HepG2 (cell line): Measurements from ENCODE around the gene IPO5. TPM values are rescaled to one million over a fixed set of nuclear protein-coding genes. Genes with fewer than 3 reads are reported as not detected.
A peak's percentile ranks its signal among the peaks of the same experiment; 100 is the strongest.

ENCODE experiments used
- ATAC-seq: fragments of 200-7000 bp; cut with Tn5 transposase; 3 replicates; pipeline ENCODE4 v1.9.1; 2020; ENCODE audit warnings: mild to moderate bottlenecking, moderate library complexity
- BruUV-seq: library from RNA; stranded (reverse); fragments of 400-500 nt; replicated peaks from 2 replicates; lab custom pipeline; 2021; lab: Mats Ljungman, UMichigan
- CTCF ChIA-PET: fragments of 300-600 bp; formaldehyde crosslinking; extraction: SDS; loops from one replicate; lab custom pipeline; 2021; ENCODE audit warnings: low total read pairs, inconsistent platforms, low intra/inter-chr PET ratio; lab: Yijun Ruan, JAX
- POLR2A ChIA-PET: fragments of 350-600 bp; sonication (Branson Sonifier 250); formaldehyde crosslinking; loops from one replicate; lab custom pipeline; 2020; ENCODE audit warnings: antibody characterized with exemption, inconsistent platforms; lab: Yijun Ruan, JAX
- DNase-seq: peaks from one replicate; pipeline ENCODE4 v3.0.0-alpha.2; 2015; ENCODE audit warnings: low spot score
- FAIRE-seq: peaks from 3 replicates; lab custom pipeline; 2011; peaks lifted over from hg19 to GRCh38; lab: Jason Lieb, UNC
- H2AFZ ChIP-seq: one replicate; pipeline ENCODE4 v1.6.1; 2011; ENCODE audit warnings: low read length, inconsistent platforms
- H3K27ac ChIP-seq: fragments of 300-600 bp; 3 replicates; pipeline ENCODE4 v1.8.0; 2011; ENCODE audit warnings: mixed run types, mild to moderate bottlenecking, mixed read lengths, low read length, inconsistent platforms; ENCODE audit not compliant: insufficient read depth; ENCODE audit errors: extremely low read length
- H3K27me3 ChIP-seq, 2 experiments: fragments of 200-600 bp in 1 of 2; 2 replicates in 1 of 2; 3 replicates in 1 of 2; pipeline versions ENCODE4 v1.6.0 to v1.8.0; 2011; ENCODE audit warnings: low read length in 2 of 2, mild to moderate bottlenecking in 2 of 2, moderate library complexity in 2 of 2, inconsistent platforms in 1 of 2; ENCODE audit not compliant: insufficient read depth in 2 of 2, control insufficient read depth in 1 of 2
- H3K36me3 ChIP-seq, 2 experiments: fragments of 200-600 bp in 1 of 2; replicated peaks in 1 of 2; 2 replicates in 1 of 2; 3 replicates in 1 of 2; pipeline versions ENCODE4 v1.5.1 to v1.8.0; 2011; ENCODE audit warnings: low read length in 2 of 2, inconsistent platforms in 1 of 2; ENCODE audit not compliant: insufficient read depth in 2 of 2, control insufficient read depth in 1 of 2
- H3K4me1 ChIP-seq: 2 replicates; pipeline ENCODE4 v1.5.1; 2012; ENCODE audit warnings: low read length, inconsistent platforms; ENCODE audit not compliant: insufficient read depth
- H3K4me2 ChIP-seq: 2 replicates; pipeline ENCODE4 v1.6.0; 2011; ENCODE audit warnings: low read depth, low read length, inconsistent platforms
- H3K4me3 ChIP-seq, 3 experiments: fragments of 200-600 bp in 1 of 3; sonication (generic), shearing (Covaris generic) in 1 of 3; replicated peaks in 1 of 3; 2 replicates each; pipeline ENCODE4 v1.5.1; 2011 to 2016; ENCODE audit warnings: low read length in 3 of 3, inconsistent platforms in 2 of 3, low read depth in 2 of 3, mild to moderate bottlenecking in 2 of 3, control low read depth in 1 of 3, mixed read lengths in 1 of 3; ENCODE audit not compliant: insufficient read depth in 1 of 3
- H3K79me2 ChIP-seq: one replicate; pipeline ENCODE4 v1.6.1; 2011; ENCODE audit warnings: low read length, inconsistent platforms; ENCODE audit not compliant: insufficient read depth
- H3K9ac ChIP-seq: 2 replicates; pipeline ENCODE4 v1.6.0; 2011; ENCODE audit warnings: mild to moderate bottlenecking, low read depth, low read length, inconsistent platforms; ENCODE audit not compliant: insufficient read depth
- H3K9me3 ChIP-seq: 2 replicates; pipeline ENCODE4 v1.5.1; 2012; ENCODE audit warnings: mild to moderate bottlenecking, low read length
- H4K20me1 ChIP-seq: 2 replicates; pipeline ENCODE4 v1.6.0; 2011; ENCODE audit warnings: inconsistent platforms, mild to moderate bottlenecking, low read length, moderate library complexity; ENCODE audit not compliant: insufficient read depth
- ARID3A ChIP-seq: IDR thresholded peaks from 2 replicates; pipeline ENCODE4 v1.6.1; 2012; ENCODE audit warnings: low read depth, low read length, improper control_type of control experiment
- ARNT2 ChIP-seq: sonication (generic); formaldehyde crosslinking; IDR thresholded peaks from 2 replicates; pipeline ENCODE4 v1.8.0; 2022; ENCODE audit warnings: mild to moderate bottlenecking, low read depth, missing genetic modification reagents, moderate library complexity
- KDM1A ChIP-seq: IDR thresholded peaks from 2 replicates; pipeline ENCODE4 v1.6.1; 2016; ENCODE audit warnings: missing compliant biosample characterization
- PITX1 ChIP-seq: sonication (generic); formaldehyde crosslinking; IDR thresholded peaks from 2 replicates; pipeline ENCODE4 v1.5.1; 2020; ENCODE audit warnings: mild to moderate bottlenecking, missing genetic modification reagents
- SMYD3 ChIP-seq: sonication (generic); formaldehyde crosslinking; IDR thresholded peaks from 2 replicates; pipeline ENCODE4 v1.8.1; 2023; ENCODE audit warnings: mild to moderate bottlenecking, missing genetic modification reagents
- TMF1 ChIP-seq: sonication (generic); formaldehyde crosslinking; IDR thresholded peaks from 2 replicates; pipeline ENCODE4 v1.8.1; 2022; ENCODE audit warnings: low read depth, missing genetic modification reagents
- ZBTB34 ChIP-seq: sonication (generic); formaldehyde crosslinking; IDR thresholded peaks from 2 replicates; pipeline ENCODE4 v1.8.0; 2022; ENCODE audit warnings: mild to moderate bottlenecking, missing genetic modification reagents
- ZFP36L1 ChIP-seq: sonication (generic); formaldehyde crosslinking; IDR thresholded peaks from 2 replicates; pipeline ENCODE4 v1.8.0; 2022; ENCODE audit warnings: mild to moderate bottlenecking, missing genetic modification reagents, moderate library complexity
- ZFP36L2 ChIP-seq: sonication (generic); formaldehyde crosslinking; IDR thresholded peaks from 2 replicates; pipeline ENCODE4 v1.4.0; 2020; ENCODE audit warnings: missing genetic modification reagents
- ZMYM2 ChIP-seq: sonication (generic); formaldehyde crosslinking; IDR thresholded peaks from 2 replicates; pipeline ENCODE4 v1.8.0; 2022; ENCODE audit warnings: mild to moderate bottlenecking, missing genetic modification reagents
- ZNF230 ChIP-seq: sonication (generic); formaldehyde crosslinking; IDR thresholded peaks from 2 replicates; pipeline ENCODE4 v1.4.0; 2020; ENCODE audit warnings: mild to moderate bottlenecking, missing genetic modification reagents
- ZNF292 ChIP-seq: sonication (generic); formaldehyde crosslinking; IDR thresholded peaks from 2 replicates; pipeline ENCODE4 v1.8.1; 2022; ENCODE audit warnings: mild to moderate bottlenecking, low read depth, missing genetic modification reagents, borderline replicate concordance
- ZNF878 ChIP-seq: sonication (generic); formaldehyde crosslinking; IDR thresholded peaks from 2 replicates; pipeline ENCODE4 v1.8.1; 2023; ENCODE audit warnings: mild to moderate bottlenecking, missing genetic modification reagents, moderate library complexity
- WGBS: methylation state at CpG from one replicate; pipeline ENCODE4 v1.1.6; 2017; ENCODE audit warnings: low lambda C conversion rate; 5-methylcytosine and 5-hydroxymethylcytosine counted together
- in situ Hi-C: cut with HindIII; loops from 2 replicates; pipeline ENCODE4 v1.10.0; 2017; ENCODE audit warnings: low pct_unique_long_range_greater_than_20kb; ENCODE audit not compliant: extremely low pct_ligation_motif_present
- intact Hi-C: fragments of 100-400 bp; cut with micrococcal nuclease; formaldehyde crosslinking; loops from one replicate; pipeline ENCODE4 v1.10.0; 2022; ENCODE audit not compliant: unreplicated experiment
- polyA plus RNA-seq, 8 experiments: library from polyadenylated mRNA; depleted of rRNA in 3 of 8; stranded (reverse) in 7 of 8; unstranded in 1 of 8; fragments of >200 nt; fragmentation: Illumina TruSeq in 4 of 8; extraction: Trizol in 4 of 8; gene quantifications; 2 replicates each; pipeline versions ENCODE4 v1.2.1 to v1.2.3, GENCODE V29; 2011 to 2016; ENCODE audit warnings: low read depth in 4 of 8, missing spikeins in 1 of 8, mixed read lengths in 1 of 8; ENCODE audit not compliant: insufficient read depth in 1 of 8
- total RNA-seq, 5 experiments: library from RNA; depleted of rRNA; stranded (reverse); fragments of >200 nt; fragmentation: Illumina TruSeq; extraction: Trizol; gene quantifications; 2 replicates each; pipeline ENCODE4 v1.2.3, GENCODE V29; 2016; ENCODE audit warnings: low read depth in 1 of 5
- TF ChIP-seq, protein P1 (sequence below): IDR thresholded peaks from 2 replicates; pipeline ENCODE4 v1.6.1; 2016; ENCODE audit warnings: mild to moderate bottlenecking, missing biosample characterization, missing genetic modification reagents
- TF ChIP-seq, protein P2 (sequence below): sonication (generic); formaldehyde crosslinking; IDR thresholded peaks from 2 replicates; pipeline ENCODE4 v1.4.0; 2020; ENCODE audit warnings: missing genetic modification reagents
- TF ChIP-seq, protein P3 (sequence below): sonication (generic); formaldehyde crosslinking; IDR thresholded peaks from 2 replicates; pipeline ENCODE4 v1.4.0; 2020; ENCODE audit warnings: mild to moderate bottlenecking, missing genetic modification reagents

Gene IPO5
- total and polyA plus RNA-seq, 2 of the 13 experiments (the other 11 are each of a cell fraction or from before 2014, with no cell fraction given): 155 to 242 TPM

DNA sequence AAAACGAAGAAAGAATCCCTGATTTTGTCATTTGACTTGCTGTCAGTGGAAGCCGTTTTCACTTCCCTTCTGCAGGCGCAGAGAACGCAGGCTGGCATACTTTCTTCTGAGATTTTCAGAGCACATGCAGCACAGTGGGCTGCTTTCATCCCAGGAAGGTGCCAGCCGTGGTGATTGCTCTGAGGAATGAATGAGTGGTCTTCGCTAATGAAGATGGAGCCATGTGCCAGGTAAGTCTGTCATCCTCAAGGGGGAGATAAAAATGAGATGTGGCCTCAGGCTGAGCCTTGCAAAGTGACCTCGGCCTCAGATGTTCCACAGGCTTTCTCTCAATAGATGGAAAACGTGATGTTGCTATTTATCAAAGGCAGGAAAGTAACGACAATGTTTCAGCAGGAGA is 94.8 kb downstream of the IPO5 start (continued):
- TF ChIP-seq ZNF292 (CRISPR knock-in tag) (peak; percentile 20; the same call in 1 of the 2 replicates), ZBTB34 (CRISPR knock-in tag) (0 out of 2 replicates have a peak, but pooled peaks have one; percentile 7)
- TF ChIP-seq, protein P1, sequence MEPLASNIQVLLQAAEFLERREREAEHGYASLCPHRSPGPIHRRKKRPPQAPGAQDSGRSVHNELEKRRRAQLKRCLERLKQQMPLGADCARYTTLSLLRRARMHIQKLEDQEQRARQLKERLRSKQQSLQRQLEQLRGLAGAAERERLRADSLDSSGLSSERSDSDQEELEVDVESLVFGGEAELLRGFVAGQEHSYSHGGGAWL: no peak

GRCh38 chr13:98050041-98050466 is 96.6 kb downstream of the IPO5 start:
- ChIA-PET POLR2A (no interaction called here), CTCF (no interaction called here)
- no peaks in the 10 kb centered on the region for H3K79me2 ChIP-seq
- DNase-seq (peak; percentile 78), ATAC-seq (peak; percentile 65), FAIRE-seq (peak; percentile 85)
- H3K4me3 ChIP-seq: no peak overlapping the region
- H3K27me3 ChIP-seq: no peaks in the 10 kb centered on the region
- H3K36me3 ChIP-seq: no peaks in the 10 kb centered on the region
- no TSS peak for BruUV-seq
- no peak overlapping the region for H3K9ac ChIP-seq
- peaks cover 40% of the 10 kb centered on the region for H3K4me1 ChIP-seq
- 31% methylated on average over 6 of the region's 6 CpGs for WGBS
- H2AFZ ChIP-seq: no peak overlapping the region
- no peak overlapping the region for H3K27ac ChIP-seq
- no peaks in the 10 kb centered on the region for H3K9me3 ChIP-seq
- H4K20me1 ChIP-seq: no peaks in the 10 kb centered on the region
- in situ Hi-C loops: no loop called here
- intact Hi-C loops: no loop called here
- H3K4me2 ChIP-seq: peak overlapping the region; percentile 59
- TF ChIP-seq, protein P2, sequence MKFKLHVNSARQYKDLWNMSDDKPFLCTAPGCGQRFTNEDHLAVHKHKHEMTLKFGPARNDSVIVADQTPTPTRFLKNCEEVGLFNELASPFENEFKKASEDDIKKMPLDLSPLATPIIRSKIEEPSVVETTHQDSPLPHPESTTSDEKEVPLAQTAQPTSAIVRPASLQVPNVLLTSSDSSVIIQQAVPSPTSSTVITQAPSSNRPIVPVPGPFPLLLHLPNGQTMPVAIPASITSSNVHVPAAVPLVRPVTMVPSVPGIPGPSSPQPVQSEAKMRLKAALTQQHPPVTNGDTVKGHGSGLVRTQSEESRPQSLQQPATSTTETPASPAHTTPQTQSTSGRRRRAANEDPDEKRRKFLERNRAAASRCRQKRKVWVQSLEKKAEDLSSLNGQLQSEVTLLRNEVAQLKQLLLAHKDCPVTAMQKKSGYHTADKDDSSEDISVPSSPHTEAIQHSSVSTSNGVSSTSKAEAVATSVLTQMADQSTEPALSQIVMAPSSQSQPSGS (CRISPR knock-in tag): peak; percentile 29; the same call in 1 of the 2 replicates
- no peak for TF ChIP-seq ZNF230 (CRISPR knock-in tag)
- TF ChIP-seq ZMYM2 (CRISPR knock-in tag): peak; percentile 61; the same call in 1 of the 2 replicates
- no peak for TF ChIP-seq ZFP36L2 (CRISPR knock-in tag)
- no peak for TF ChIP-seq ARNT2
- no peak for TF ChIP-seq KDM1A
- TF ChIP-seq ZNF878 (CRISPR knock-in tag): no peak
- TF ChIP-seq, protein P3, sequence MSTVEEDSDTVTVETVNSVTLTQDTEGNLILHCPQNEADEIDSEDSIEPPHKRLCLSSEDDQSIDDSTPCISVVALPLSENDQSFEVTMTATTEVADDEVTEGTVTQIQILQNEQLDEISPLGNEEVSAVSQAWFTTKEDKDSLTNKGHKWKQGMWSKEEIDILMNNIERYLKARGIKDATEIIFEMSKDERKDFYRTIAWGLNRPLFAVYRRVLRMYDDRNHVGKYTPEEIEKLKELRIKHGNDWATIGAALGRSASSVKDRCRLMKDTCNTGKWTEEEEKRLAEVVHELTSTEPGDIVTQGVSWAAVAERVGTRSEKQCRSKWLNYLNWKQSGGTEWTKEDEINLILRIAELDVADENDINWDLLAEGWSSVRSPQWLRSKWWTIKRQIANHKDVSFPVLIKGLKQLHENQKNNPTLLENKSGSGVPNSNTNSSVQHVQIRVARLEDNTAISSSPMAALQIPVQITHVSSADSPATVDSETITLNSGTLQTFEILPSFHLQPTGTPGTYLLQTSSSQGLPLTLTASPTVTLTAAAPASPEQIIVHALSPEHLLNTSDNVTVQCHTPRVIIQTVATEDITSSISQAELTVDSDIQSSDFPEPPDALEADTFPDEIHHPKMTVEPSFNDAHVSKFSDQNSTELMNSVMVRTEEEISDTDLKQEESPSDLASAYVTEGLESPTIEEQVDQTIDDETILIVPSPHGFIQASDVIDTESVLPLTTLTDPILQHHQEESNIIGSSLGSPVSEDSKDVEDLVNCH (CRISPR knock-in tag): no peak
- TF ChIP-seq PITX1: peak; percentile 60; the same call in 1 of the 2 replicates
- TF ChIP-seq TMF1: 0 out of 2 replicates have a peak, but pooled peaks have one; percentile 20
- no peak for TF ChIP-seq ZFP36L1 (CRISPR knock-in tag)
- TF ChIP-seq ARID3A: 0 out of 2 replicates have a peak, but pooled peaks have one; percentile 39
- TF ChIP-seq SMYD3 (CRISPR knock-in tag): 0 out of 2 replicates have a peak, but pooled peaks have one; percentile 42
